GM21447 (cell line): Measurements from ENCODE around the gene ECSCR.
"Not testable (repeated sequence)": the region's sequence is repeated elsewhere in the genome, so short reads cannot be mapped to it uniquely, and the experiment has no call there.

Experiments used
- ATAC-seq: cut with Tn5 transposase; IDR thresholded peaks from one replicate; pipeline ENCODE4 v1.9.1; 2021; ENCODE audit not compliant: unreplicated experiment

Gene ECSCR

GRCh38 chr5:139462586-139463276, at the start of gene ECSCR:
TSS of gene ECSCR (minus strand) at chr5:139462743. CDS start at chr5:139462670, 73 bp downstream.
- ATAC-seq, result no peak

DNA sequence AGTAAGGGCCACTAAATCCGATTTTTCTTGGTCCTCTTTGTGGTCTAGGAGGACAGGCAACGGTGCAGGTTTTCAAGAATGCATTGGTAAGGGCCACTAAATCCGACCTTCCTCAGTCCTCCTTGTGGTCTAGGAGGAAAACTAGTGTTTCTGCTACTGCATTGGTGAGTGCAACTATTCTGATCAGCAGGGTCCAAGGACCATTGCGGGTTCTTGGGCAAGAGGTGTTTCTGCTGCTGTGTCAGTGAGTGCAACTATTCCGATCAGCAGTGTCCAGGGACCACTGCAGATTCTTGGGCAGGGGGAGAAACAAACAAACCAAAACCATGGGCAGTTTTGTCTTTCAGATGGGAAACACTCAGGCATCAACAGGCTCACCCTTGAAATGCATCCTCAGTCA, 42.2 kb upstream of the ECSCR start:
- ATAC-seq, result not testable (repeated sequence)

DNA sequence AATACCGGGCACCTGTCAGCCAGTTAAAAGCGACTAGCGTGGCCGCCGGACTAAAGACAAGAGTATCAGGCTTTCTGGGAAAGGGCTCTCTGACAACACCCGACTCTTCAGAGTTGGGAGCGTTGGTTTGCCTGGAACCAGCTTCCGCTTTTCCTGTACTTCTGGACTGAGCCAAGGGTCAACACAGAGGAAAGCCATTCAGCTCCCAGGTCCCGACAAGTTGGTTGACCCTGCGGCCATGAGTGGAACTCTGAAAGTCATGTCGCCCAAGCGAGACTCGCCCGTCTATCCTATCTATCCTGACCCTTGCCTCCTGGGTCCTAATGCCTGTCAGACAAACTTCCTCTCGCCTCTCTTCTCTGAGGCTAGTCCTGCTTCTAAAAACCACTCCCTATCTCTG, 41.3 kb upstream of the ECSCR start:
- ATAC-seq, result not testable (repeated sequence)

GRCh38 chr5:139503036-139503817, 40.7 kb upstream of the ECSCR start:
- ATAC-seq, result not testable (repeated sequence)

GRCh38 chr5:139501381-139501780, 38.8 kb upstream of the ECSCR start:
- no peak for ATAC-seq

DNA sequence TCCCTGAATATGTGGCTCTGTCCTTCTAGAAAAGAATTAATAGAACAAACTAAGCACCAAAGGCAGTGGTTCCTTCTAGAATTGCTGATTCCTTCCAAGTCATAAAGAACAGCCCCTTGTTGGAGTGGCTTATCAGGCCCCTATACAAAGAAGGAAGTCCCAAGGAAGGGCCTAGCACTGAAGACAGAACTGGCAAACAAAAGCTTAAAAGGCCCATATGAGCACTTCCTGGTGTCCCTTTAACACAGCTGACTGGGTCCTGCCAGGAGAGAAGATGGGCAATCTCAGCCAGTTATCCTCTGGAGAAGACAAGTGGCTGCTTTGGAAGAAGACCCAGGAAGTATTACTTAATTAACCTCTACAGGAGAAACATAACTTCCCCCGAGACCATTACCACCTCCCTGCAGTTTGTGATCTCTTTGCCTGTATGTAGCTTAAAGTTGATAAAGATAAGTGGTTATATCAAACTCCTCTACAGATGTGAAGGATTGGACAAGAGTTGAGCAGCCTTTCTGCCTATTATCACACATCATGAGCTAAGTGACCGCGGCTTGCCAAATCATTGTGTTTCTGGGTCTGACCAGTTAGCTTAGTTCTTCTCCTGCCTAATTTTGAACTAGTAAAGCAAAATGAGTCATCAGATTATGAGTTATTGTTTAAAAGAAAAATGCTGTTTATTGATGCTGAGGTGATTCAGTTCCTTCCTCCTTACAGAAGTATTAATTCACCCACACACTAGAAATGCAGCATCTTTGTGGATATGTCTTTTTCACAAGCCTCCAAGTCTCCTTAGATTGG, 33.3 kb upstream of the ECSCR start:
- no peak for ATAC-seq

DNA sequence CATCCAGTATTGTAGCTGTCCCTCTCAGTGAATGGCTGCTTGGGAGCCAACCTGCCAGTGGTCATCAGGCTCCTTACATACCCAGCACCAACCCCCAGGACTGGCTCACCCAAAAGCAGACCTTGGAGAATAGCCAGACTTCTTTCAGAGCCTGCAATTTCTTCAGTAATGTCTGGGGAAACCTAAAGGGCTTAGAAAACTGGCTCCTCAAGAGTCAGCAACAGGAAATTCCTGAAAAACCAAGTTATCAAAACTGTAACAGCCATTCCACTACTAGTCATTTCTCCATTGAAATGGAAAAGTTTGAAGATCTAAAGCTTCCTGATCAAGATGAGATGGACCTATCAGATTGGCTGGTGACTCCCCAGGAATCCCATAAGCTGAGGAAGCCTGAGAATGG, 32.3 kb upstream of the ECSCR start:
- no peak for ATAC-seq

GRCh38 chr5:139494256-139494655, 31.7 kb upstream of the ECSCR start:
- ATAC-seq, result no peak

- ATAC-seq, result no peak
These were observed 30.2 kb upstream of the ECSCR start for GRCh38 chr5:139492700-139493192.

DNA sequence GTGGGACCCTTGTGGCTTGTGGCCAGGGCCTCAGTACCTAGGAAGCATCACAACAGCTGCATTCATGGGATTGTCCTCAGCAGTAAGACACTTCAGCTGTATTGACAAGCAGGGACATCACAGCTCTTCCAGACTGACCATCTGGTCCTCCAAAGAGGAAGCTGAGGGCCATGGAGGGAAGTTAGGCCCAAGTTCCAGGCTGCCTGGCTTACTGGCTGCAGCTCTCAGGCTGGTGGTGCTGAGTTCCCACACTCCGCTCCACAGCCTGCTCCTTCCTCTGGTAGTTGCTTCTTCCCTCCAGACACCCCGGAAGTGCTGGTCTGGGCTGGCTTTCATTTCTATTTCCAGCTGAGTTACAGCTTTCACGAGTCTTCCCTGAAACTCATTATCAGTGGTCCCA, 25.7 kb upstream of the ECSCR start:
- no peak for ATAC-seq

- no peak for ATAC-seq
These were observed 23.7 kb upstream of the ECSCR start for GRCh38 chr5:139486201-139486600.

DNA sequence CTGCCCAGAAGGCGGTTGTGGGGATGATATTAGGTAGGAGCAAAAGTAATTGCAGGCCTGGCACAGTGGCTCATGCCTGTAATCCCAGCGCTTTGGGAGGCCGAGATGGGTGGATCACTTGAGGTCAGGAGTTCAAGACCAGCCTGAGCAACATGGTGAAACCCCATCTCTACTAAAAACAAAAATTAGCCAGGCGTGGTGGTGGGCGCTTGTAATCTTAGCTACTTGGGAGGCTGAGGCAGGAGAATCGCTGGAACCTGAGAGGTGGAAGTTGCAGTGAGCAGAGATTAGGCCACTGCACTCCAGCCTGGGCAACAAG, 20.3 kb upstream of the ECSCR start:
- not testable (repeated sequence) for ATAC-seq

GRCh38 chr5:139482050-139482889, 19.7 kb upstream of the ECSCR start, which contains the start of gene STING1:
TSS of gene STING1 (minus strand) at chr5:139482758. CDS start at chr5:139481704, 1,054 bp downstream.
- peak; percentile 54 for ATAC-seq

- peak; percentile 52 for ATAC-seq
These were observed 19.1 kb upstream of the ECSCR start for GRCh38 chr5:139481580-139482049.

GRCh38 chr5:139481122-139481533, 18.6 kb upstream of the ECSCR start:
- ATAC-seq, result no peak

- not testable (repeated sequence) for ATAC-seq
These were observed 17.2 kb upstream of the ECSCR start for GRCh38 chr5:139479729-139480128.

DNA sequence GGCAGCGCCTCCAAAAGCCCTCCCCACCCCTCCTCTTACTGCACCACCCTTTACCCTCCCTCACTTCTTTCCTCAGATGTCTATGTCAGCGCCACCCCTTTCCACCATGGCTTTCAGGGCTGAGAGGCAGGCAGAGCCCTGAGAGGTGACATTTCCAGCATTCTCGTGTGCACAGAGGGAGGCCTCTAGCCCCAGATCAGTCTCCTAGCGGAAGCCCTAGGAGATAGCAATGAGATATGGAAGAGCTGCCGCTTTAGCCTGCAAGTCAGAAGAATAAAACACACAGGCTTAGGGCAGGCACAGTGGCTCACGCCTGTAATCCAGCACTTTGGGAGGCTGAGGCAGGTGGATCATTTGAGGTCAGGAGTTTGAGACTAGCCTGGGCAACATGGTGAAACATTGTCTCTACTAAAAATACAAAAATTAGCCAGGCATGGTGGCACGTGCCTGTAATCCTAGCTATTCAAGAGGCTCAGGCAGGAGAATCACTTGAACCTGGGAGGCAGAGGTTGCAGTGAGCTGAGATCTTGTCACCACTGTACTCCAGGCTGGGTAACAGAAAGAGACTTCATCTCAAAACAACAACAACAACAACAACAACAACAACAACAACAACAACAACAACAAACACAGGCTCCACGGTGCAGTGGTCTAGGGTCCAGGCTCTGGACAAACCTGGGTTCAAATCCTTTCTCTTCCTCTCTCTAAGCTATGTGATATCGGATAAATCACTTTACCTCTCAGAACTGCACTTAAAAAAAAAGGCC, 16.3 kb upstream of the ECSCR start:
- not testable (repeated sequence) for ATAC-seq

DNA sequence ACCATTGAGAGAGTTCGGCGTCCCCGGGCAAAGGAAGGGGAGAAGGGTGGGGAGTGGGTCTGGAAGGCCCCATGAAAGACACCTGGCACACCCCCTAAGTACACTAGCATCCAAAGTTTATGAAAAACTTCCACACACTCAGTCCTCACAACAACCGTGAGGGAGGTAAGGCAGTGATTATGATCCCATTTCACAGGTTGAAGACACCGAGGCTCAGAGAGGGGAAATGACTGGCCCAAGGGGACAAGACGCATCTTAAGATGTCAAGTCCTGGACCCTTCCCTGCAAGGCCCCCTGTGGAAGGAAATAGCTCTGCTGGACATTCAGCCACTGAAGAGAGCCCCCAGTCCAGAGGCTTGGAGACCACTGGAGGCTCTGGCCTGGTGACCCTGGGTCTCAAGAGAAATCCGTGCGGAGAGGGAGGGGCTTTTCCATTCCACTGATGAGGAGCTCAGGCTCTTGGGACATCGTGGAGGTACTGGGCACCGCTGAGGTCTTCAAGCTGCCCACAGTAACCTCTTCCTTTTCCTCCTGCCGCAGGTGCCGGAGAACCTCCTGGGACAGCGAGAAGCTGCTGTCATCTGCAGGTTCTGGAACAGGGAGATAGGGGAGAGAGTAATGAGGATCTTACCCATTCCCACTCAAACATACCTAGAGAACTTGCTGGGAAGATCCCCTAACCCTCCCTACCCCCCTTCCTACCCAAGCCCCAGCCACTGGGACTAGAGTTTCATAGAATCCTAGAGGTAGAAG, 13.5 kb upstream of the ECSCR start:
- ATAC-seq, result no peak
